HG03442 (cell line): ENCODE data around the gene CBLN3.

Experiments
- ATAC-seq: cut with Tn5 transposase; IDR thresholded peaks from one replicate; pipeline ENCODE4 v1.9.1; 2021; ENCODE audit warnings: mild to moderate bottlenecking, moderate library complexity; ENCODE audit not compliant: unreplicated experiment

The CBLN3 gene

GRCh38 chr14:24426912-24427536, 2.4 kb downstream of the CBLN3 start:
- ATAC-seq: no peak

DNA sequence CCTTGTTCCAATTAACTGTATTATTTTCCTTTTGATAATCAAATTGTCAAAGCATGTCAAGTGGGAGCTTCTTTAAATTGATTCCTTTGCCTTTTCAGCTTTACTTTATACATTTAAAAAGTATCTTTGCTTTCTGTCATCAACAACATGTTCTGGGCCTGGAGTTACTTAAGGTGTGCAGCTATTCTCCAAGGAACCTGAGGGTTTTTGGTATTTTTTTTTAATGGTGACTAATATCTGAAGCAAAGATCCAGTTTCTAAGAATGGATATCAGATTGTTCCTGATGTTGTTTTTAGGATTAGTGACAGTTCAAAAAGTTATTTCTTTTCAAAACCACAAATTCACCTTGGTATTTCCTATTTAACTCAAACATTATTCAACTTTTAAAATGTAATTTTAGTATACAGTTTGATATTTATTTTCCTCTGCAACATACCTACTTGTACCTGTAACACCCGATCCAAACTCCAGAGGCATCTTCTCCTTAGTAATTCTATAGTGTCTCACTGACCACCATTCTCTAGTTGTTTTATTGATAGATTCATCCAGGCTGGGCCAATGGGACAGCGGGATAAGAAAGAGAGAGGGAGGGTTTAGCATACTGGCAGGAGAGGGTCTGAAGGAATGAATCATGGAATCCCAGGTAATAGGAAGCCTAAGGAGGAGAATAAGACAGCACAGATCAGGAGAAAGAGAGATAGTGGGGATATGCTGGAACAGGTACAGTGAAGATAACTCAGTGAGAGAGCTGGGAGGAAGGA, 3.1 kb downstream of the CBLN3 start:
- ATAC-seq: no peak

- no peak for ATAC-seq
Measured at GRCh38 chr14:24425704-24426103, 3.8 kb downstream of the CBLN3 start.

DNA sequence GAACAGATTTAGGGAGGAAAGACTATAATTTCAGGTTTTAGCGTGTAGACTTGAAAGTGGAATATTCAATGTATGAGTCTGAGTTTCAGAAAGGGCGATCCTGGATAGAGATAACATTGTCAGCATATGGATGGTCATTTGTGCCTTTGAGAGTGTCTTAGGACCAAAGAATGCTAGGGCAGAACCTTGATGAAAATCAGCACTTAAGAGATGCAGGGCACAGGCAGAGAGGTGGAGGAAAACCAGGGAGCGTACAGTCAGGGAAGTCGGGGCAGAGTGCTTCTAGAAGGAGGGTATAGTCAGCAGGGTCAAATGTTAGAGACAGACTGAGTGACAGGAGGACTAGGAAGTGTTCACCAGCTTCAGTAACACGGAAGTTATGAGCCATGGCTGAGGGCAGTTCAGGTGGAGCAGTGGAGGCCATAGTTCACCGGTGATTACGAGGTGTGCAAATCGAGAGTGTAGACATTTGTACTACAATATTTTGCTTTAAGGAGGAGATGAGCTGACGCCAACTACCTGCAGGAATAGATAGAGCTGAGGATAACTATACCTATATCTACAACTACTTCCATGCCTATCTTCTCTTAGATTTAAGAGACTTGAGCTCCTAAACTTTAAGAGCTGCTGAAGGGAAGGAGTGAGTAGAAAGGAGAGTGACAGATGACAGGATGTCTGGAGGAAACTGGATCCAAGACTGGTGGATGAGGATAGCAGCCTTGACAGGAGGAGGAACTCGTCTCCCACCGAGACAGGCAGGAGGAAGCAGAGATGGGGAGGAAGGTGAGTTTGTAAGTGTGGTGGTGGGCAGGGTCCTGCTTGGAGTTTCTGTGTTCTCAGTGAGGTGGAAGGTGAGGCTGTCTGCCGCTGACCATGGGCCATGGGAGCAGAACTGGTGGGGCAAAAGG, 6.5 kb downstream of the CBLN3 start:
- no peak for ATAC-seq

GRCh38 chr14:24422261-24422660, 7.2 kb downstream of the CBLN3 start:
- no peak for ATAC-seq

- no peak for ATAC-seq
Measured at GRCh38 chr14:24418492-24418873, 11.0 kb downstream of the CBLN3 start.

GRCh38 chr14:24417832-24418491, 11.5 kb downstream of the CBLN3 start:
- no peak for ATAC-seq

GRCh38 chr14:24416932-24417619, 12.4 kb downstream of the CBLN3 start:
- no peak for ATAC-seq

GRCh38 chr14:24416254-24416931, 13.1 kb downstream of the CBLN3 start:
- no peak for ATAC-seq

DNA sequence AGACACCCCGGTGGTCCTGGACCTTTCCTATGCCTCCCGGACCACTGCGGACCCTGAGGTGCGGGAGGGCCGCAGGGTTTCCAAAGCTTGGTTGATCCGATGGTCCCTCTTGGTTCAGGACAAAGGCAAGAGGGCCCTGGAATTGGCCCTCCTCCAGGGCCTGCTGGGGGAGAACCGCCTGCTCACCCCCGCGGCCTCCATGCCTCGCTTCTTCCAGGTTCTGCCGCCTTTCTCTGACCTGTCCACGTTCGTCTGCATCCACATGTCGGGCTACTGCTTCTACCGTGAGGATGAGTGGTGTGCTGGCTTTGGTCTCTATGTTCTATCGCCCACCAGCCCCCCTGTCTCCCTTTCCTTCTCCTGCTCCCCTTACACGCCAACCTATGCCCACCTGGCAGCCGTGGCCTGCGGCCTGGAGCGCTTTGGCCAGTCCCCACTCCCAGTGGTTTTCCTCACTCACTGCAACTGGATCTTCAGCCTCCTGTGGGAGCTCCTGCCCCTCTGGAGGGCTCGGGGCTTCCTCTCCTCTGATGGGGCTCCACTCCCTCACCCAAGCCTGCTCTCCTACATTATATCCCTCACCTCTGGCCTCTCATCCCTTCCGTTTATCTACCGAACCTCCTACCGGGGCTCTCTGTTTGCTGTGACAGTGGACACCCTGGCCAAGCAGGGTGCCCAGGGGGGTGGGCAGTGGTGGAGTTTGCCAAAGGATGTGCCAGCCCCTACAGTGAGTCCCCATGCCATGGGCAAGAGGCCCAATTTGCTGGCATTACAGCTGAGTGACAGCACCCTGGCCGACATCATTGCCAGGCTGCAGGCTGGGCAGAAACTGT, 13.8 kb downstream of the CBLN3 start:
- ATAC-seq: no peak

- ATAC-seq: no peak
Measured at GRCh38 chr14:24414732-24415420, 14.6 kb downstream of the CBLN3 start.

GRCh38 chr14:24414077-24414476, 15.4 kb downstream of the CBLN3 start:
- no peak for ATAC-seq

DNA sequence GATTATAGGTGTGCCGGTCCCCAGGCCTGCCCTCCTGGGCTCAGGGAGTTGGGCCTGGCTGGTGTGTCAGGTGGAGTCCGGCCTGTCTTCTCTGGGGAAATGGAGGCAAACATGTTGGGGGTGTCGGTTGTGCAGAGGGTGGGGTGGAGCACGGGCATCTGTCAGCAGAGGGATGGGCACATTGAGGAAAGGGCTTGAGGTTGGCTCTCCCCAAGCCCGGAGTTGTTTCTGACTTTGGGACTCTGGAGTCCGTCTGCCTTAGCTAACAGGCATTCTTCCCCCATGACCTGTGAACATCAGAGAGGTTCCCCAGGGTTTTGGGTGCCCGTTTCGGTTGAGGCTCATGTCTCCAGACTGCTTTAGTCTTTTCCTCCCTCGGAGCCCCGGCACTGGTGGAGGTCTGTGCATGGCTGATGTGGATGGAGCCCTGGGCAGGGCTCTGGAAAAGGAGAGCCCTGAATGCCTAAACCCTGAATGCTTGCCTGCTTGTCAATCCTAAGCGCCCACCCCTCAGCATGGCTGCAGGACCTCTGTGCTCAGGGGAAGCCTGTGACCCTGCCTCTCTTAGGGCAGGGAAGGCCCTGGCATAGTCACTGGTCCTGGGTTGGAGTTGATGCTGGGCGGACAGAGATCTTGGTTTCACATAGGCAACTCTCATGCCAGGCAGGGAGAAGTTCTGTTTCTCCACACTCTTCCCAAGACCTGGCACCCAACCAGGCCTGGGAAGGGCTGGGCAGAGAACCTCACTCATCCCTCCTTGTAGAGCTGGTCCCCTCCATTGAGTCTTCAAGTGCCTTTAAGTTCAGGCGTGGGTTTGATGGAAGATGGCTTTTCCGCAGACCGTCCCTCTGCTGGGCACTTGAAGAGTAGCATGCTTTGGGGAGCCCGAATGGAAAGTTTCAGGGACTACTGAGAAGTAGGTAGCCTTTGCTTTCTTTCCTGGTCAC, 17.8 kb downstream of the CBLN3 start:
- no peak for ATAC-seq

GRCh38 chr14:24409956-24410355, 19.5 kb downstream of the CBLN3 start:
- ATAC-seq: no peak

- no peak for ATAC-seq
Measured at GRCh38 chr14:24409192-24409591, 20.3 kb downstream of the CBLN3 start.

DNA sequence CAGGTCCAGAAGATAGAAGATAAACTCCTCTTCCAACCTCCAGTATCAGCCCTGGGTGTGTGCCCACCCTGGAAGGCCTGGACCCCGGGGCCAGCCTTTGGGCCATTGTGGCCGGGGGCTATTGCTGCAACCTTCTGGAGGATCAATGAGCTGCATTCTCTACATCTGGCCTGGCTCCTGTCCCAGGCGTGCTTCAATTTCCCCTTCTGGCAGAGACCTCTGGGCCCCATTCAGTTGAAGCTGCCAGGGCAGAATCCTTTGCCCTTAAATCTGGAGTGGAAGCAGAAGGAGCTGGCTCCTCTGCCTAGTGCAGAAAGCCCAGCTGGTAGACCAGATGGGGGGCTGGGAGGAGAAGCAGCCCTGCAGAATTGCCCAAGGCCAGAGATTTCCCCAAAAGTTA, 20.7 kb downstream of the CBLN3 start:
- no peak for ATAC-seq

GRCh38 chr14:24407608-24408325, 21.7 kb downstream of the CBLN3 start:
- ATAC-seq: no peak
